ENCODE data around the gene CACNB4.

GRCh38 chr2:152055366-152056108 lies 43.3 kb downstream of the CACNB4 start:
- no peak for TF ChIP-seq CTCF (conservative IDR thresholded peaks at IDR 0.05; ENCODE audit: low read length)
- TF ChIP-seq EZH2phosphoT487 (IDR thresholded peaks at IDR 0.05; ENCODE audit: borderline replicate concordance, low read depth, low read length) = no peak

All from OCI-LY7 (cell line).